ENCODE data around the gene SLC35A5.

Gene SLC35A5

DNA sequence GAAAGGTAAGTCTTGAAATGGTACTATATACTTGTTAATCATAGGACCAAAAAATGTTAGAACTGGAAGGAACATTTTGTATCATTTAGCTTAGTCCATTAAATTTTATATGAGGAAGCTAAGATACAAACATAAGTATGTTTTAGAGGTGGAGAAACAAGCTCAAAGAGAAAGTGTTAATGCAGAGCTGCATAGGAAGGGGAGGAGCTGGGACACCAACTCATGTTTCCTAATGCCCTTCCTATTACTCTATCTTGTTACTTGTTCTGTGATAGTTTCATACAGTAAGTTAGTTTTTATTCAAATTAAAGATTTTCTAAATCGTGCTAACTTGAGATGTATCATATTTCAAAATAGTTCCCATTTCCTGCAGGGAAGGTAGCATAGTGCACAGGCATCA is 7.4 kb downstream of the SLC35A5 start:
- DNase-seq (ENCODE audit: low spot score) (no peak), FAIRE-seq (no peak)

DNA sequence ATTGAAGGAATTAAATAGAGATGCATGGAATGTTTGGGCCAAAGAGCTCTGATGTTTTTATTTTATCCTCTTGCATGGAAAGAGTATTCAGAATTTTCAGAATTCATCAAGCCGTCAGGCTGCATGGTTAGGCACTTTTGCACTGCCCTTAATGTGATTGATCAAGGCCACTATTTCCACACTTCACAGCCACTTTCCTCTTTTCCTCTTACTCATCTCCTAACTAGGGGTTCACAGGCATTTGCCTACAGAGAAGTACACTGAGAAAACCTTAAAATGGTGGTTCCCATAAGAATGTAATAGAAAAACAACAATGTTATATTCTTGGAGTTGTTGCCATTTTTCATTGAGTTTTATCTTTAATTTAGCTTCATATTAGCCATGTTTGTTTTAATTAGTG is 10.9 kb downstream of the SLC35A5 start:
- no peak for DNase-seq (ENCODE audit: low spot score)
- FAIRE-seq, result no peak

DNA sequence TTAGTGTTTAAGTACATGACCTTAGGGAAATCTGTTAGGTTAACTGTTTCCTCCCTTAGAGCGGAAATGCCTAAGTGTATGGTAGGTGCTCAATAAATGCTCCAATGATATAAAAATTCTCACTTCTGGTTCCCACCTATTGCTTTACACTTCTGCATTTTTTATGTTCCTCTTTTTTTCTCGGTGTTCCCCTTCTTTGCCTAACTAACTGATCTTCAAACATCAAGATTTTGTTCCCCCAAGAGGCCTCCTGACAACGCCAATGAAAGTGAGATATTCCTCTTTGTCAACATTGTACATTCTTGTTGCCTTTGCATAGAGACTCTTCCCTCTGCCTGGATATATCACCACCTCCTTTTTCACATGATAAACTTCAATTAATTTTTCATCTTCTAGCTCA is 17.4 kb downstream of the SLC35A5 start:
- FAIRE-seq, result no peak
- DNase-seq (ENCODE audit: low spot score), result no peak

DNA sequence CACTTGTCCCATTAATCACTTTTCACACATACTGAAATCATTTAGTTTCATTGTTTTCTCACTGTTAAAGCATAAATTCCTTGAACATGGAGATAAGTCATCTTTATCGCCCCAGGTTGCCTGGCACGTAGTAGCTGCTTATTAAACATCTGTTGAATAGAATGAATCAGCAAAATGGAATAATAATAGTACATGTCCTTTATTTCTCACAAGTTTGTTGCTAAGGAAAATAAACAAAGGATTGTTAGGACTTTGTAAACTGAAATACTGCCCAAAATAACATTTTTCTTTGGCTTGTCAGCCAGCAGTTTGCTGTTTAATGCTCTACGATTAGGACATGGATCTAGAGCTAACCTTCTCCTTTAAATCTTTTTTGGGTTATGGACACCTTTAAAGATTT is 17.9 kb downstream of the SLC35A5 start:
- DNase-seq (ENCODE audit: low spot score), result no peak
- no peak for FAIRE-seq

DNA sequence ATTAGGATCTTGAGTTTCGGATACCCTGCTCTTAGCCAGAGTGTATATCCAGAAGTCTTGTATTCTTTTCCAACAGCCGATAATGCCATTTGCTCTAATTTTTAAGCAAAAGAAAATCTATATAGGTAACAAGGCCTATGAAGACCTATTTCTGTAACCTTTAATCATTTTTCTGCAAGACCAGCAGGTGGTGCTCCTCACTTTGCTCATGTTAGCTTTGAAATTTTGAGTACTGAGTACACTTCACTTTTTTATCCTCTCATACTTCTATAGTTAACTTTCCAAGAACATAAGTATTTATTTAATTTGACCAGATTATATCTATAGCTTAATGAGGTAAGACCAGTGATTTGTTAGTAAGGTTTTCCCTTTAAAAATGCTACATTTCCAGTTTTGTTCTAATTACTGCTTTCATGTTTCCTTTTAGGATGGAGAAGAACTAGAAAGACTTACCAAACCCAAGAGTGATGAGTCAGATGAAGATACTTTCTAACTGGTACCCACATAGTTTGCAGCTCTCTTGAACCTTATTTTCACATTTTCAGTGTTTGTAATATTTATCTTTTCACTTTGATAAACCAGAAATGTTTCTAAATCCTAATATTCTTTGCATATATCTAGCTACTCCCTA is 20.5 kb downstream of the SLC35A5 start:
- FAIRE-seq (peak; percentile 72), DNase-seq (ENCODE audit: low spot score) (peak; percentile 61)

DNA sequence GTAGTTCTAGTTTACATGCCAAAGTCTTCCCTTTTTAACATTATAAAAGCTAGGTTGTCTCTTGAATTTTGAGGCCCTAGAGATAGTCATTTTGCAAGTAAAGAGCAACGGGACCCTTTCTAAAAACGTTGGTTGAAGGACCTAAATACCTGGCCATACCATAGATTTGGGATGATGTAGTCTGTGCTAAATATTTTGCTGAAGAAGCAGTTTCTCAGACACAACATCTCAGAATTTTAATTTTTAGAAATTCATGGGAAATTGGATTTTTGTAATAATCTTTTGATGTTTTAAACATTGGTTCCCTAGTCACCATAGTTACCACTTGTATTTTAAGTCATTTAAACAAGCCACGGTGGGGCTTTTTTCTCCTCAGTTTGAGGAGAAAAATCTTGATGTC is 21.3 kb downstream of the SLC35A5 start:
- FAIRE-seq, result no peak
- DNase-seq (ENCODE audit: low spot score), result no peak

DNA sequence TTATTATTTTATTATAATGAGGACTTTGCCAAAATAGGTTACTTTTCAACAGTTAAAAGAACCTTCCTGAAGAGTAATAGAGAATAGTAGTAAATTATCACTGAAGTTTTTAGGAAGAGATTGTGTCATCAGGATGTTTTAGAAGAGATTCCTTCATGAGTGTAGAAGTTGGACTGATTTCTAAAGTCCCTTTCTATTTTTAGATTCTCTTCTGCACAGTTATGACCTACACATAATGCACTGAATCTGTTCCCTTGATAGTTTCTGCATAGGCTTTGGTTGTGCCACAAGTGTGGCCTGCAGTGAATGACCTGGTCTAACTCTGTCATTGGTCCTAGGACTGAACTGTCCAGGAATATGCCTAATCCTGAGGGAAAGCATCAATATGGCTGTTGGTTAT is 23.9 kb downstream of the SLC35A5 start:
- FAIRE-seq, result no peak

DNA sequence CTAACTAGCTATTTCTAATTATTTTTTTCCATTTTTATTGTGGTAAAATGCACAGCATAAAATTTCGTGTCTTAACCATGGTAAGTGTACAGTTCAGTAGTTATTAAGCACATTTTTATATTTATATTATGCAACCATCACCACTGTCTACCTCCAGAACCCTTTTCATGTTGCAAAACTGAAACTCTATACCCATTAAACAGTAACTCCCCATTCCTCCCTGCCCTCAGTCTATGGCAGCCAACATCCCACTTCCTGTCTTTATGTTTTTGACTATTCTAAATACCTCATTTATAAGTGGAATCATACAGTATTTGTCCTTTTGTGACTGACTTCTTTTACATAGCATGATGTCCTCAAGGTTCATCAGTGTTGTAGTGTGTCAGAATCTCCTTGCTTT is 25.5 kb downstream of the SLC35A5 start:
- DNase-seq (ENCODE audit: low spot score) (no peak), FAIRE-seq (no peak)

More for the DNA sequence above, 23.9 kb downstream of the SLC35A5 start:
- no peak for DNase-seq (ENCODE audit: low spot score)

DNA sequence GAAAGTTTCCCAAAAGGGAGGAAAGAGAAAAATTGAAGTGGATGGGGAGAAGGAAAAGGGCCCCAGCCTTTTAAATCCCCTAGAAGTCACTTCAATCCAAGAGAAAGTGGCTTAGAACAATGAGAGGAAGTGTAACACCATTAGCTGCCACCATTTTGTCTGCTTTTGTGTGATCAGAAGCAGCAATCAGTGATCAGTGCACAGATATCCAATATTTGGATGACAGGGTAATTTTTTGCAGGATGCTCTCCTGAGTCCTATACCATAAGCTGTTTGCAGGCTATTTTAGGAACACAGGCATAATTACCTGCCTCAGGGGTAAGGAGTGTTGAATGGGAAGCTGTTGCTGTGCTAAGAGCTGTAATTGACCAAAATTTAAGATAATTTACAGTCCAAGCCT is 31.4 kb downstream of the SLC35A5 start:
- no peak for FAIRE-seq
- no peak for DNase-seq (ENCODE audit: low spot score)

DNA sequence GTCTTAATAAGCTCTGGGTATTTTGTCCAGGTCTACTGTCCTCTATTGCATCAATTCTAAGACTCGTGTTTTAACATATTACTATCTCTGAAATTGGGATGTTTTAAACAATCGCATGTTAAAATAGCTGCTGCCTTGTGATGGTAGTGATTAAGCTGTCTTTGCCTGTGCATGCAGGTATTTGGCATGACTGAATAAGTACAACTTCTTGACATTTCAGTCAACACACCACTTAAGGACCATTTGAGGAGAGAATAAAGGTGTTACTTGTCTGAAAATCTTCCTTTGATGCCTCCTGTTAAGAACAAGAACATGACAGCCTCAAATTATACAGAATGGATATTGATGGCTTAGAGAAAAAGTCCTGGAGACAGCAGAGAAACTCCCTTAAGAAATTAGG is 33.0 kb downstream of the SLC35A5 start:
- no peak for FAIRE-seq
- DNase-seq (ENCODE audit: low spot score), result no peak

DNA sequence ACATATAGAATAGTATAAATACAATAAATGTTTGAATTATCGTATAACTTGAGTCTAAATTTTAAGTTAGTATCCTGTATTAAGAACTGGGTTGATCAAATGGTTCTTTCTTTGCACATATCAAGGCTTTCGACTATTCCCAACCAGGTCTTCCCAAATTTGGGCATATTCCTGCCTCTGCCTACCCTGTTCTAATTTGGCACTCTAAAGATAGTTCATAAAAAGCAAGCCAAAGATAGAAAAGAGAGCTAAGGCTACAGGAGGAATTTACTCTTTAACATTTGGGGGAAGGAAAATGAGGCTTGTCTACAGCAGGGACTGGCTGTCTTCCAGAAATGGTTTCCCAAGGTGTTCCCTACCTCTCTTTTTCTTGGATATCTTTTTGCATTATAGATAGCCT is 36.1 kb downstream of the SLC35A5 start:
- FAIRE-seq, result no peak
- no peak for DNase-seq (ENCODE audit: low spot score)

DNA sequence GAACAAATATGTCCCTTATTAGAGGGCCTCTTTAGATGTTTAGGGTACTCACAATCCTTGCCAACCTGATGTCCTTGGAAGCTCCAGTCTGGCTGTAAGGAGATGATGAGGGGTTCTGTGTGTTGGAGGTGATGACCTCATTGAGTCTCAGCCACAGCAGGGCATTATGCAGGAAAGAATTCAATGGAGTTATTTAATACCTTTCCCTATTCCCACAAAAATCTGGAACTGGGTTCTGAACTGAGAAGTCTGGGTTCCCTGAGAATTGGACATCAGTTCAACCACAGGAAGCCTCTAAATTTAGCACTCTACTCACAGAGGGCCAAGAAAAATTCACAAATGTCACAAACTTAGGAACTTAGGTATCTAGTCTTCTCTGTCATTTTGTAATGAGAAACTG is 36.9 kb downstream of the SLC35A5 start:
- FAIRE-seq (no peak), DNase-seq (ENCODE audit: low spot score) (no peak)

DNA sequence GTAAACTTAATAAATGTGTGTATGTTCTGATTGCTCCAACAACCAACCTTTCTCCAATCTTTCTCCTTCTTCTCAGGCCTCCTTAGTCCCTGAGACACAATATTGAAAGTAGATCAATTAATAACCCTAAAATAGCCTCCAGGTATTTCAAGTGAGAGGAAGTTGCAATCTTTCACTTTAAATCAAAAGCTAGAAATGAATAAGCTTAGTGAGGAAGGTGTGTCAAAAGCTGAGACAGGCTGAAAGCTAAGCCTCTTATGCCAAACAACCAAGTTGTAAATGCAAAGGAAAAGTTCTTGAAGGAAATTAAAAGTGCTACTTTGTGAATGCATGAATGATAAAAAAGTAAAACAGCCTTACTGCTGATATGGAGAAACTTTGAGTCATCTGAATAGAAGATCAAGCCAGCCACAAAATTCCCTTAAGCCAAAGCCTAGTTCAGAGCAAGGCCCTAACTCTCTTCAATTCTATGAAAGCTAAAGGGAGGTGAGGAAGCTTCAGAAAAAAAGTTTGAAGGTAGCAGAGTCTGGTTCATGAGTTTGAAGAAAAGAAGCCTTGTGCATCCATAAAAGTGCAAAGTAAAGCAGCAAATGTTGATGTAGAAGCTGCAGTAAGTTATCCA is 40.5 kb downstream of the SLC35A5 start:
- DNase-seq (ENCODE audit: low spot score) (no peak), FAIRE-seq (no peak)

DNA sequence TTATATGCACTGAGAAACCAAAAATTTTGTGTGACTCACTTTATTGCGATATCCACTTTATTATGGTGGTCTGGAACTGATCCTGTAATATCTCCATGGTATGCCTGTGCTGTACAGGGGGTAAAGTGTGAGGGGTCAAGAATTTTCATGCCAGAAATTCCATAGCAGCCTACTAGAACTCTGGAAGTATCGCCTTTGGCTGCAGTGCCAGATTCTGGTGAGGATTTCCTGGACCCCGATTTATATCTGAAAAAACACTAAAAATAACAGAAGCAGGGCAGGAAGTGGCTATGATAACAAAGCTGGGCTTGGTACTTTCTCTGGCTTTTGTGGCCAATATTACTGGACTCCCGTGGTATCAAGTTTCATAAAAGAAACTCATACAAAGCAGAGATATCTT is 42.7 kb downstream of the SLC35A5 start:
- FAIRE-seq, result no peak
- no peak for DNase-seq (ENCODE audit: low spot score)

DNA sequence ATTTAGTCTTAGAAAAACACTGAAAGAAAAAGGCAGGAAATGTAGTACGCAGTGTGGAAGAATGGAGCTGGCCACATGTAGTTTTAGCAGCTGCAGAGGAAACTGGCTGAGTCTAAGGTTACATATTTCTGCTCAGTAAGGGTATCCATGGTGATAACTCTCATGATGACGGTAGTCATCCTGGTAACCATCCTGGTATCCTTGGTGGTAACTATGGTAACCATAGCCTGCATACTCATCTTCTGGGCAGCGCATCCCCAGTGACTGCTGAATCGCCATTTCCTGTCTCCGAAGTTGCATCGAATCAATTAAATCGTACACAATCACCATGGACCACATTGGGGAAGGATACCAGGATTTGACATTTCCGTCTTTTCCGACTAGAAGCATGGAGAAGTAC is 43.4 kb downstream of the SLC35A5 start:
- DNase-seq (ENCODE audit: low spot score), result peak; percentile 47
- FAIRE-seq, result no peak

DNA sequence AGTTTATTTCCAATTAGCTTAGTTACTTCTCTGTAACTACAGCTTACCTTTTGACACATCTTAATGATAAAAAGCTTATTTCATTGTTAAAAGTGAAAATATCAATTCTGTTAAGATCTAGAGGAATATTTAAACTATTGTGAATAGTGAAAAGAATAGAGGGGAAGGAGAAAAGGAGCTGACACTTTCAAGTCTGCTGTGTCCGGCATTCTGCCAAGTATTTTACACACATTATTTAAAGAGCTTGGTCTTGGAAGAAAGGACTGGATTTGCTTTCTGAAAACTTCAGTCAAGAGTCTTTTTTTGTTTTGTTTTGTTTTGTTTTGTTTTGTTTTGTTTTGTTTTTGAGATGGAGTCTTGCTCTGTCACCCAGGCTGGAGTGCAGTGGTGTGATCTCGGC is 44.3 kb downstream of the SLC35A5 start:
- DNase-seq (ENCODE audit: low spot score), result no peak
- FAIRE-seq, result no peak

DNA sequence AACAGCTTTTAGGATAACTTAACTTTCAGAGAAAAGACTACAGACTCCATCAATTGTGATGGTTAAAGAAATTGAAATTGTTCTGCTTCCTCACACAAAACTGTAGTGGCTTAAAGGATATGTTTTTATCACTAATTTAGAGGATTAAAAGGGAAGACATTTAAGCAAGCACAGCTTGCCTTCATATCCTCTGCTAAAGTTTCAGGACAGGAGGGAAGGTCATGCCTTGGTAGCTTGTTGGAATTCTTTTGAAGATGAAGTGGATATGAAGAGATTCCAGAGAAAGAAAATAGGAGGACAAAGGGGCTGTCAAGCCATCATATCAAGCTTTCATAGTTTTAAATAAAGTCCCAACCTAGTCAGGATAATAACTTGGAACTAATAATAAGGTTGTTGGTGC is 46.0 kb downstream of the SLC35A5 start:
- no peak for DNase-seq (ENCODE audit: low spot score)
- no peak for FAIRE-seq

DNA sequence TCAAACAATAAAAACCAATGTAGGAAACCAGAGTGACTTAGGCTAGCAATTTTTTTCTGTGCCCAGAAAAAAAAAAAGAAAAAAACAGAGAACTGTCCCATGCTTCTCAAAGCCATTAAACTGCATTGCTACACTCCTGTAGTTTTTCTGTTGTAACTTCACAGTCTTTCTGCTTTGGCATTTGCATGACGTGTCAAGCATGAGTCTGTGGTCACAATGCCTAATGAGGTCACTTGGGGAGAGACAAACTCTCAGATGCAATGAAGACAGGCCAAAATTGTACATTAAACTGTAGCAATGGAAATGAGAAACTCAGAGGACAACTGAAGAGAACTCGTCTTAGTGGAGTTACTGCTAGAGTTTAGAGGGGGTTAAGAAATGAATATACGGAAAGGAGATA is 48.3 kb downstream of the SLC35A5 start:
- DNase-seq (ENCODE audit: low spot score), result peak; percentile 49

DNA sequence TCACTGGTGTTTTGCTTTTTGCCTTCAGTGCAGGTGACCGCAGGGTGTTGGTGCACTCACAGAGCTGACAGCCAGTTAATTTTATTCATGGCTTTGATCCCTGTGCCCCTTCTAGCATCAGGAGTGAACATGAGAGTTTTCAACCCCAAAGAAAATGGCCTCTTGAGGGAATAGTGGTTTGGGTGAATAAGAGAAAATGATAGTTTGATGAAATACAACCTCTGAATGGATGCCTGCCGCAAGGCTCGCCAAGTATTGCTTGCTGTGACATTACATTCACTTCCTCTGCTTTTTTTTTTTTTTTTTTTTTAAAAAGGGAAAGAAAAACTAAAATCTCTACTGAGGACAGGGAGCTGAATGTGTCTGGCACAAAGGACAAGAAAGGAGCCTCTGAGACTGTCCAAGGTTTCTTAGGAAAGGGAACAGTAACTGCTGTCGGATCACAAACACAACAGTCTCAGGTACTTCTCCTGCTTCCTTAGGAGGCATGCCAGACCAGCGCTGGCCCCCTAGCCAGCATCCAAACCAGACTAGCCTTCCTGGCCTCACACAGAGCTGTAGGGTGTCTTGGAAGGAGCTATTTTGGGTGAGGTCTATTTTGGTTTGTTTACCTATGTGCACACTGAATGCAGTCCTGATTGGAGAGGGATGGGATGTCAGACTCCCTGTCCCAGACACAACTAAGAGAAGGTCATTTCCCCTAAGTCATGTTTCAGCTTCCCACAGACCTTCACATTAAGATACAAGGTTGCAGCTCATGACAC is 50.1 kb downstream of the SLC35A5 start:
- DNase-seq (ENCODE audit: low spot score) (no peak), FAIRE-seq (no peak)

More for the DNA sequence above, 48.3 kb downstream of the SLC35A5 start:
- peak; percentile 48 for FAIRE-seq

DNA sequence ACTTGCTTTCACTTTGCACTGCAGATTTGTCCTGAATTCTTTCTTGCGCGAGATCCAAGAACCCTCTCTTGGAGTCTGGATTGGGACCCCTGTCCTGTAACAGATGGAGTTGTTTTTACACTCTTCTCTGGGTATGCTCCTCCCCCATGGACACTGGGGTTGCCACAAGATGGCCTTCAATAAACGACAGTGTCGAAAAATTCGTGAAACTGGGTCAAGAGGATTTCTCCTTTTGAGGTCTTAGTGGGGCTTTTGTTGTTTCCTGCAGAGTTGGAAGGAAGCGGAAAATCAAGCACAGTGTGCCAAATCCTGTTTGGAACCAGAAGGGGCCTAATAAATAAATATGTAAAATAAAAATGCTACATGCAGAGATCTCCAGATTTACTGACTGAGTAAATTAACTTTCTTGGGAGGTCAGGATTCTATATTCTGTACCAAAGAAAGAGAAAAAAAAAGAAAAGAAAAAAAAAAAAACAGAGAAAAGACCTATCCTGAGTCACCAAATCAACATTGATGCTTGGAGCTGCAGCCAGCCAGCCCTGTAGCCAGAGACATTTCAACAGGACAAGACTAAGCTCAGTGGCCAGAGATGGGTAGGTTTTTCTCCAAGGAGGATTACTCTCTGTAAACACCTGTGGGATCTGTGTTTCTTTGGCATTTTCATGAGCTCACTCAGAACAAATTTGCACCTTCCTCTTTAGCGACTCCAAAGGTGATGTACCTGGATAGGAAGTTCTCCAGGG is 54.3 kb downstream of the SLC35A5 start:
- FAIRE-seq (no peak), DNase-seq (ENCODE audit: low spot score) (no peak)

DNA sequence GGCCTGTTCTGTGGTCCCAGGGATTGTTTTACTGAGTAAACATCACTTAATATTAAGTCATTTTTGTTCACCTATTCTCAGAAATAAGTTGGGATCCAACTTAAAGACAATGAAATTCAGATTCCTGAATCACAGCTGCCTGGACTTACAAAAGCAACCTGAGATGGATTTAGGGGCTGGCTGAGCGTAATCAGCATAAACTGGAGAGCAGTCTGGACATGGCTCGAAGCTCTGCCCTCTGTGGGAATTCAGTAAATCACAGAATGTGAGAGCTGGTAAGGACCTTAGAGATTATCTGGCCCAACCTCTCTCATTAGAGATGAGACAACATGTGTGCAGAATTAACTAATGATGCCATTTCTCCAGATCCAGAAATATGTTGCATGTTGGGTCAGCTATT is 55.4 kb downstream of the SLC35A5 start:
- FAIRE-seq (no peak), DNase-seq (ENCODE audit: low spot score) (no peak)

DNA sequence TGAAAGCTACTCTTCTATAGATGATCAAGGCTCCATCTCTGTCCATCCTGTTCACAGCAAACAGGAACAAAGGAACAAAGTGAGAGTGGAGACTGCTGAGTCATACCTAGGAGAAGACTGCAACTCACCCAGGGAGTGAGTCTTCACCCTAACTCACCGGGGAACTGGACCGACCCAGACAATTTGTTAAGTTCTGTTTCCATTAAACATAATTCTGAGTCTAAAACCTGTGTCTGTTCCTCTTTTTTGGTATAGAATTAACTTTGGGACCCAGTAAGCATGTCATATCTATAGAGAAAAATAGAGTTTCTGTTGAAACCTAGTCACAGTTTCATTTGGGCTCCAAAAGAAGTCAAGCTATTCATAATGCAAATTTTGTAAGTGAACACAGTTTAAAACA is 57.5 kb downstream of the SLC35A5 start:
- FAIRE-seq (no peak), DNase-seq (ENCODE audit: low spot score) (no peak)

Data from RCC 7860 (cell line).